ENCODE results near the gene RSRC2. TPM values are rescaled to one million over a fixed set of nuclear protein-coding genes. Genes with fewer than 3 reads are reported as not detected.
"Not testable (repeated sequence)": the region's sequence is repeated elsewhere in the genome, so short reads cannot be mapped to it uniquely, and the experiment has no call there.

The RSRC2 gene
- total RNA-seq, 1 experiment from 2014 or later, result 64.9 TPM

GRCh38 chr12:122486805-122487426 is 39.8 kb downstream of the RSRC2 start:
- H3K27ac Mint-ChIP-seq, result no peak overlapping the region; a peak in 1 of 7 replicates

DNA sequence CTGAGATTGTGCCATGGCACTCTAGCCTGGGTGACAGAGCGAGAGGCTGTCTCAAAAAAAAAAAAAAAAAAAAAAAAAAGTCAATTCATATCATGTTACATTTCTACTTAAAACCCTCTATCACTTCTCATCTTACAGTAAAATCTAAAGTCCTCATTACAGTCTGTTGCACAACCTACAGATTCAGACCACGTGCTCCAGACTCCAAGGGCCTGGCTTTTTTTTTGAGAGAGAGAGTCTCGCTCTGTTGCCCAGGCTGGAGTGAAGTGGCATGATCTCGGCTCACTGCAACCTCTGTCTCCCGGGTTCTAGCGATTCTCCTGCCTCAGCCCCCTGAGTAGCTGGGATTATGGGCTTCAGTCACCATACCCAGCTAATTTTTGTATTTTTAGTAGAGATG is 40.4 kb downstream of the RSRC2 start:
- not testable (repeated sequence) for H3K56ac ChIP-seq (ENCODE audit: insufficient read length, low read depth, low read length); H2BK12ac ChIP-seq (ENCODE audit: insufficient read length, low read depth, low read length); H3K9ac ChIP-seq (ENCODE audit: extremely low read depth, insufficient read length, low read length); H3K18ac ChIP-seq (ENCODE audit: insufficient read length, low read depth, low read length); H3K79me1 ChIP-seq (ENCODE audit: insufficient read depth, low read depth, low read length, poor library complexity, severe bottlenecking); H3K27me3 ChIP-seq (ENCODE audit: insufficient read depth, low read length); H3K27me3 Mint-ChIP-seq (ENCODE audit: low read depth); H3K14ac ChIP-seq (ENCODE audit: insufficient read depth, low read length); H2BK120ac ChIP-seq (ENCODE audit: low read depth, low read length, poor library complexity, severe bottlenecking); H3K9me3 ChIP-seq (ENCODE audit: control insufficient read depth, low read depth, low read length); H4K91ac ChIP-seq (ENCODE audit: insufficient read length, low read depth, low read length); H3K79me2 ChIP-seq (ENCODE audit: insufficient read depth, low read length); H2BK15ac ChIP-seq (ENCODE audit: low read depth, low read length); H3K4me2 ChIP-seq (ENCODE audit: insufficient read depth, insufficient read length, low read length); DNase-seq; H3K27ac Mint-ChIP-seq; H2AFZ ChIP-seq (ENCODE audit: low read length); H4K5ac ChIP-seq (ENCODE audit: insufficient read length, low read depth, low read length); H3T11ph ChIP-seq (ENCODE audit: low read length); H4K8ac ChIP-seq (replicated peaks; ENCODE audit: insufficient read length, low read depth, low read length); H3K4me1 Mint-ChIP-seq; H3K27ac ChIP-seq (ENCODE audit: insufficient read length, low read depth, low read length); H2BK20ac ChIP-seq (ENCODE audit: low read depth, low read length, poor library complexity, severe bottlenecking); H3K4me3 Mint-ChIP-seq; H2AK5ac ChIP-seq (ENCODE audit: insufficient read length, low read length); H3K9me3 Mint-ChIP-seq; H2BK5ac ChIP-seq (ENCODE audit: insufficient read length, low read length); H3K4ac ChIP-seq (ENCODE audit: low read depth, low read length); H3K23me2 ChIP-seq (ENCODE audit: insufficient read length, low read depth, low read length, poor library complexity, severe bottlenecking); H3K23ac ChIP-seq (ENCODE audit: insufficient read length, low read depth, low read length); H3K4me1 ChIP-seq (ENCODE audit: insufficient read depth, low read length); H4K20me1 ChIP-seq (ENCODE audit: control insufficient read depth, insufficient read depth, insufficient read length)
- peaks cover 44 to 82% (median 74%) of the 10 kb centered on the region in 3 experiments; a peak in 6 of 7 replicates for H3K36me3 Mint-ChIP-seq (ENCODE audit: insufficient read depth in 1 of 3, low read depth in 3 of 3)
- no CpG with 5 or more reads among the region's 6 CpGs for WGBS (ENCODE audit: extremely low coverage, insufficient read length, low lambda C conversion rate)

More at GRCh38 chr12:122486805-122487426, 39.8 kb downstream of the RSRC2 start:
- Histone ChIP-seq H3K23me2 (ENCODE audit: insufficient read length, low read depth, low read length, poor library complexity, severe bottlenecking) (no peaks in the 10 kb centered on the region), H3K27me3 (ENCODE audit: insufficient read depth, low read length) (no peaks in the 10 kb centered on the region), H3K9ac (ENCODE audit: extremely low read depth, insufficient read length, low read length) (no peak overlapping the region), H2BK20ac (ENCODE audit: low read depth, low read length, poor library complexity, severe bottlenecking) (no peak overlapping the region), H4K8ac (replicated peaks; ENCODE audit: insufficient read length, low read depth, low read length) (no peak overlapping the region), H3K79me1 (ENCODE audit: insufficient read depth, low read depth, low read length, poor library complexity, severe bottlenecking) (no peaks in the 10 kb centered on the region), H3T11ph (ENCODE audit: low read length) (no peak overlapping the region), H3K79me2 (ENCODE audit: insufficient read depth, low read length) (no peaks in the 10 kb centered on the region), H3K27ac (ENCODE audit: insufficient read length, low read depth, low read length) (no peak overlapping the region), H2BK5ac (ENCODE audit: insufficient read length, low read length) (no peak overlapping the region), H2BK12ac (ENCODE audit: insufficient read length, low read depth, low read length) (no peak overlapping the region), H4K5ac (ENCODE audit: insufficient read length, low read depth, low read length) (no peak overlapping the region), H2AFZ (ENCODE audit: low read length) (no peak overlapping the region), H3K9me3 (ENCODE audit: control insufficient read depth, low read depth, low read length) (no peaks in the 10 kb centered on the region), H3K4ac (ENCODE audit: low read depth, low read length) (no peak overlapping the region), H3K18ac (ENCODE audit: insufficient read length, low read depth, low read length) (no peak overlapping the region), H2BK15ac (ENCODE audit: low read depth, low read length) (no peak overlapping the region), H3K56ac (ENCODE audit: insufficient read length, low read depth, low read length) (no peak overlapping the region), H3K23ac (ENCODE audit: insufficient read length, low read depth, low read length) (no peak overlapping the region), H2BK120ac (ENCODE audit: low read depth, low read length, poor library complexity, severe bottlenecking) (no peak overlapping the region), H4K91ac (ENCODE audit: insufficient read length, low read depth, low read length) (no peak overlapping the region), H4K20me1 (ENCODE audit: control insufficient read depth, insufficient read depth, insufficient read length) (no peaks in the 10 kb centered on the region), H2AK5ac (ENCODE audit: insufficient read length, low read length) (no peak overlapping the region), H3K4me2 (ENCODE audit: insufficient read depth, insufficient read length, low read length) (no peak overlapping the region), H3K14ac (ENCODE audit: insufficient read depth, low read length) (no peak overlapping the region), H3K4me1 (ENCODE audit: insufficient read depth, low read length) (no peaks in the 10 kb centered on the region)
- Mint-ChIP-seq H3K27me3 (ENCODE audit: low read depth) (no peaks in the 10 kb centered on the region), H3K4me3 (no peak overlapping the region), H3K36me3 (ENCODE audit: insufficient read depth in 1 of 3, low read depth in 3 of 3) (peaks cover 44 to 83% (median 73%) of the 10 kb centered on the region in 3 experiments; a peak in 6 of 7 replicates), H3K4me1 (no peaks in the 10 kb centered on the region), H3K9me3 (no peaks in the 10 kb centered on the region)
- no peak for DNase-seq
- WGBS (ENCODE audit: extremely low coverage, insufficient read length, low lambda C conversion rate), result no CpG with 5 or more reads among the region's 7 CpGs
- TF ChIP-seq CTCF (conservative IDR thresholded peaks at IDR 0.05), result no peak
